Motor neuron (in vitro differentiated cells): Measurements from ENCODE around the gene JPH2. TPM values are rescaled to one million over a fixed set of nuclear protein-coding genes. Genes with fewer than 3 reads are reported as not detected.
"Not testable (repeated sequence)": the region's sequence is repeated elsewhere in the genome, so short reads cannot be mapped to it uniquely, and the experiment has no call there.

Source experiments
- ATAC-seq, 8 experiments: fragments of 200-7000 bp; cut with Tn5 transposase; replicated peaks in 6 of 8; 2 replicates each; pipeline ENCODE4 v1.8.0; 2021; ENCODE audit warnings: mild to moderate bottlenecking in 8 of 8, moderate library complexity in 8 of 8
- H3K27ac ChIP-seq, 2 donors: fragments of 250-450 bp; sonication (Bioruptor Pico); 2 replicates each; pipeline ENCODE4 v1.9.0; 2021; ENCODE audit warnings: antibody characterized with exemption in 2 of 2, mild to moderate bottlenecking in 2 of 2, moderate library complexity in 1 of 2
- H3K4me1 ChIP-seq, 2 donors: fragments of 250-450 bp; sonication (Bioruptor Pico); replicated peaks in 1 of 2; 2 replicates each; pipeline ENCODE4 v1.6.1; 2021; ENCODE audit warnings: antibody characterized with exemption in 2 of 2, mild to moderate bottlenecking in 2 of 2, moderate library complexity in 1 of 2
- H3K4me3 ChIP-seq, 5 donors: fragments of 250-450 bp; sonication (Bioruptor Pico); 2 replicates each; pipeline ENCODE4 v1.9.0; 2021; ENCODE audit warnings: antibody characterized with exemption in 5 of 5, mild to moderate bottlenecking in 5 of 5, moderate library complexity in 4 of 5
- WGBS, 10 experiments: fragments of 450-650 bp; shearing (Covaris generic); methylation state at CpG; one replicate each; pipeline ENCODE4 v1.0.0; 2022; 5-methylcytosine and 5-hydroxymethylcytosine counted together
- in situ Hi-C, 9 experiments: fragments of 400-800 bp; cut with MboI; loops; one replicate each; pipeline ENCODE4 v1.15.0; 2021; ENCODE audit warnings: low sequenced_read_pairs in 9 of 9, low pct_unique_long_range_greater_than_20kb in 2 of 9; ENCODE audit not compliant: unreplicated experiment in 9 of 9
- total RNA-seq, 8 experiments: library from RNA; unstranded; fragments of 300-600 nt; gene quantifications; 2 replicates each; pipeline versions ENCODE4 v1.2.3 to v1.2.4, GENCODE V29; 2022

Gene JPH2
- total RNA-seq = 1 to 10 TPM in 1 of 8 experiments, under 1 TPM in 6, not detected in 1; 0.05 to 2.4 (median 0.28) TPM

GRCh38 chr20:44187054-44187771 is at the start of gene JPH2:
JPH2 (minus strand) TSS chr20:44187188; CDS start chr20:44186705, 483 bp downstream.
- in situ Hi-C loops = no loop called here
- 0 to 67% (median 0%) methylated on average over 1 to 2 of the region's 24 CpGs; no CpG with 5 or more reads in 7 of the 10 experiments for WGBS, 10 experiments
- Histone ChIP-seq H3K27ac (no peak within 1 kb of the TSS), H3K4me3 (peak within 1 kb of the TSS in 1 of 5 donors; percentile 3), H3K4me1 (peaks cover 9 to 13% of the 10 kb centered on the region in 2 donors)
- ATAC-seq = peak; percentile 59 to 78 (median 68)

- no peak overlapping the region for H3K27ac ChIP-seq
- in situ Hi-C loops = no loop called here
- no peak for ATAC-seq
- WGBS, 10 experiments = 80 to 100% (median 92%) methylated on average over 1 to 2 of the region's 2 CpGs; no CpG with 5 or more reads in 3 of the 10 experiments
- no peak overlapping the region for H3K4me3 ChIP-seq
- peaks cover 0 to 7% of the 10 kb centered on the region in 2 donors for H3K4me1 ChIP-seq
Observed at GRCh38 chr20:44235702-44236101, 48.7 kb upstream of the JPH2 start.

DNA sequence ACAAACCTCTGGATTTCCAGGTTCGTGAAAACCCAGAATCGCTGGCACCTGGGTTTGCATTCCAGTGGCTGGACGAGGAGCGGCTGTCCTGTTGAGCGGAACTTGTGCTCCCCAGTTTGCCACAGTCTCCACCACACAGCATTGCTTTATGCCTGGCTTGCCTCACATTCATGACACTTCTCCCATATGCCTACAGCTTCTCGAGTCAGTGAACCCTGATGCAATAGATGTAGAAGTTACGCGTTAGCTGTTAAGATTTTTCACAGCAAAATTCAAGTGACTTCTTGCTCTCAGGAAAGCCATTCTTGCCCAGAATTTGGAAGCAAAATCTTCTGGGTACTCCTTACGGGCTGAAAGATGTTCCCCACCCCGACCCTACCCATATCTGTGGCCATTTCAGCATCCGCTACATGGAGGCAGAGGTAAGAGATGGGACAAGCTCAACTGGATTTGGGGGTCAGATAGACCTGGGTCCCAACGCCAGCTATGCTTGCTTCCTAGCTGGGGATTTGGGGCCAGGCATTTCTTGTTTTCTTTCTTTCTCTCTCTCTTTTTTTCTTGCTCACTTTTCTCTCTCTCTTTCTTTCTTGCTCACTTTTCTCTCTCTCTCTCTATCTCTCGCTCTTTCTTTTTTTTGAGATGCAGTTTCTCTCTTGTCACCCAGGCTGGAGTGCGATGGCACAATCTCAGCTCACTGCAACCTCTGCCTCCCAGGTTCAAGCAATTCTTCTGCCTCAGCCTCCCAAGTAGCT is 47.8 kb upstream of the JPH2 start:
- Histone ChIP-seq H3K4me1 (peaks cover 0 to 7% of the 10 kb centered on the region in 2 donors), H3K27ac (no peak overlapping the region), H3K4me3 (no peak overlapping the region)
- peak in 3 of 8 experiments; percentile 55 to 76 (median 71) for ATAC-seq
- in situ Hi-C loops = no loop called here
- WGBS, 10 experiments = 36 to 100% (median 87%) methylated on average over 1 to 14 of the region's 14 CpGs

DNA sequence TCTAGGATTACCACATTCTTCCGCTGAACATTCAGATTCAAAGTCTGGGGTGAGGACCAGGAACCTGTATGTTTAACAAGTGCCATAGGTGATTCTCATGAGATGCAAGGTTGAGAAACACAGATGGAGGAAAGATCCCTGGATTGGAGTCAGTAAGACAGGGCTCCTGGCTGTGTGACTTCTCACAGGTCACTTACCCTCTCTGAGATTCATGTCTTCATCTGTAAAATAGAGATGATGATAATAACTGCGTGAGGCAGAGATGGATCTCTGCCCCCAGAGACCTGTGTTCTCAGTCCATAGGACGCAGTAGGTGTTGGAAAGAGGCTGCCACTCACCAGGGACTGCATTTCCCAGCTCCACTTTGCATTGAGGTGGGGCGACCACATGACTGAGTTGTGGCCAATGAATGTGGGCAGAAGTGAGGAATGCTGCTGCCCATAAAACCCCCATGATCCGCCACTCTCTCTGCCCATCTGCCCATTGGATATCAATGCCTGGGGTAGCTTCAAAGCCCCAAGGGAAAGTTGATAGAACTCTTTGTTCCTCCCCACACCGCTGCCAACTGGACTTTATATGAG is 46.5 kb upstream of the JPH2 start:
- Histone ChIP-seq H3K4me1 (peaks cover 0 to 7% of the 10 kb centered on the region in 2 donors), H3K27ac (no peak overlapping the region), H3K4me3 (no peak overlapping the region)
- in situ Hi-C loops = no loop called here
- no peak for ATAC-seq
- WGBS, 10 experiments = 47 to 97% (median 73%) methylated on average over 1 to 5 of the region's 6 CpGs; no CpG with 5 or more reads in 2 of the 10 experiments

- in situ Hi-C loops, H3K27ac ChIP-seq, ATAC-seq, H3K4me1 ChIP-seq, H3K4me3 ChIP-seq: not testable (repeated sequence)
- 51 to 100% (median 84%) methylated on average over 1 to 4 of the region's 4 CpGs; no CpG with 5 or more reads in 1 of the 10 experiments for WGBS, 10 experiments
Observed at GRCh38 chr20:44232469-44232856, 45.5 kb upstream of the JPH2 start.

- WGBS, 10 experiments = 57 to 100% (median 70%) methylated on average over 1 to 5 of the region's 10 CpGs; no CpG with 5 or more reads in 1 of the 10 experiments
- no peak overlapping the region for H3K27ac ChIP-seq
- in situ Hi-C loops = no loop called here
- peaks cover 0 to 7% of the 10 kb centered on the region in 2 donors for H3K4me1 ChIP-seq
- H3K4me3 ChIP-seq = no peak overlapping the region
- ATAC-seq = peak in 6 of 8 experiments; percentile 22 to 51 (median 35)
Observed at GRCh38 chr20:44231713-44232468, 44.9 kb upstream of the JPH2 start.

DNA sequence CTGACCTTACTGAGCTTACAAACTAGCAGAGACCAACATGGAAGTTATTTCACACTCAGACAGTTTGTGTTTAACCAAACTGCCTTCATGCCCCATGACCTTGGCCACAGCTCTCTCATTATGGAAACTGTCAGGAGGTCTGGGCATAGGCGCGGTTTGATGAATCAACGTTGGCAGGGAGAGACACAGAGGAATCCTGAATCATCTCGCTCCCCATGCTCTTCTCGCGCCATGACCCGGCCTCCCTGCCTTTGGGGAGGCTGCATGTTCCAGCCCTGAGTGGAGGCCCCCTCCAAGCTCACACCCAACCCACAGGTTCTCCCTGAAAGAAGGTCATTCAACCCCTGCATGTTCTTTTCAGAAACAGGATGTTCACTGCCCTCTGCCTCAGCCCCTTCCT is 44.2 kb upstream of the JPH2 start:
- in situ Hi-C loops = no loop called here
- H3K4me1 ChIP-seq = peaks cover 0 to 7% of the 10 kb centered on the region in 2 donors
- no peak for ATAC-seq
- no peak overlapping the region for H3K4me3 ChIP-seq
- WGBS, 10 experiments = 27 to 100% (median 85%) methylated on average over 1 to 3 of the region's 7 CpGs; no CpG with 5 or more reads in 6 of the 10 experiments
- H3K27ac ChIP-seq = no peak overlapping the region

DNA sequence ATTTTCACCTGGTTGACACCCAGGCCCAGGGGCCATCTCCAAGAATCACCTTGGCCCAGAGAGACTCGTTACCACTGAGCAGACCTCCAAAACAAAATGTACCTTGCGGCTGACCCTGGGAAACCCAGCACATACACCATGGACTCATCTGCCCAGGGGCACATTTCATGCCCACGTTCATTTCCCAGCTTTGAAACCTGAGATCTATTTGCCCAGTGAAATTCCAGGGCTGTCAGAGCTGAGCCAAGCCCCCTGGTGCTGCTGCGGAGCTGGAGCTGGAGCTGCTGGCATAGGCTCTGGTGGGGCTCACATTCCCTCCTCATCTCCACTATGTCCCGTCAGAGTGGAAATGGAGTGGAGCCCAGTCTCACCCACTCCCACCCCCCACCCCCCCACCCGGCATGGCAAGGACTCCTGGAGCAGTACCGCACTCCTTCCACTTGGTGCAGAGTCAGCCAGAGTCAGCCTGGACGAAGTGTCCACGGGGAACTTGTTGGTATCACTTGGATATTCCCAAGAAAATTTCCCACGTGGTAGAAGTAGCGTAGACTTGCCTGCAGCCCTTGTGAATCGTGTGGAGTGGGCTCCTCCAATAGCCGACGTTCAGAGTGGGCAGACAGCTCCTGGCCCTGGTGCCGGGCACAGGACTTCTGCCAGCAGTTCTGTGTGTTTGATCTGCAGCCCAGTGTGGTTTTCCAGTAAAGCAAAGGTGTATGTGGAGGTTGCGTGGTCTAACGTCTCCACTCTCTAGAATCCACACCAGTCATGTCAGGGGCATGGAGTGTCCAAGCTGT is 41.7 kb upstream of the JPH2 start:
- H3K4me3 ChIP-seq = no peak overlapping the region
- in situ Hi-C loops = loop anchor here in 1 of 9 experiments (10.0 kb wide), 1 partner anchor 86 kb away; the partner anchor contains the start of gene FITM2
- 50 to 95% (median 87%) methylated on average over 1 to 7 of the region's 17 CpGs; no CpG with 5 or more reads in 3 of the 10 experiments for WGBS, 10 experiments
- ATAC-seq = peak in 1 of 8 experiments; percentile 42
- H3K27ac ChIP-seq = no peak overlapping the region
- peaks cover 0 to 2% of the 10 kb centered on the region in 2 donors for H3K4me1 ChIP-seq

DNA sequence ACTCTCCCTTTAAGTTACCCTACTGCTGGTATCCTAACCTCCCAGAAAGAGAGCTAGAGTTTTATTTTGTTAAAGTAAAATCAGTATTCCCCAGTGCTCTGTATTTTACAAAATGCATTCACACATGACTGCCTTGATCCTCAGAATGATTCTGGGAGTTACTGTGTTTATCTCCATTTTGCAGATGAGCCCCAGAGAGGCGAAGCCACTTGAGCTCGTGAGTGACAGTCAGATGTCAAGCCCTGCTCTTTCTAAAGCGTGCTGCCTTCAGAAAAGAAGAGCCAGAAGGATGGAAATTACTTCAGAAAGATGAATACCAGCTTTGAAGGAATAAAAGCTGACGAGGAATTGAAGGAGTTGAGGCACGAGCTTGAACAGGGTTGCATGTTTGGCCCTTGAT is 37.6 kb upstream of the JPH2 start:
- Histone ChIP-seq H3K4me1 (no peaks in the 10 kb centered on the region), H3K27ac (no peak overlapping the region), H3K4me3 (no peak overlapping the region)
- 60 to 94% (median 80%) methylated on average over 1 to 5 of the region's 5 CpGs; no CpG with 5 or more reads in 3 of the 10 experiments for WGBS, 10 experiments
- in situ Hi-C loops = loop anchor here in 6 of 9 experiments (10.0 to 25.0 kb wide), 3 partner anchors 88 to 238 kb away; partner anchors contain the start of gene FITM2 (in 4 of the 6)
- no peak for ATAC-seq

DNA sequence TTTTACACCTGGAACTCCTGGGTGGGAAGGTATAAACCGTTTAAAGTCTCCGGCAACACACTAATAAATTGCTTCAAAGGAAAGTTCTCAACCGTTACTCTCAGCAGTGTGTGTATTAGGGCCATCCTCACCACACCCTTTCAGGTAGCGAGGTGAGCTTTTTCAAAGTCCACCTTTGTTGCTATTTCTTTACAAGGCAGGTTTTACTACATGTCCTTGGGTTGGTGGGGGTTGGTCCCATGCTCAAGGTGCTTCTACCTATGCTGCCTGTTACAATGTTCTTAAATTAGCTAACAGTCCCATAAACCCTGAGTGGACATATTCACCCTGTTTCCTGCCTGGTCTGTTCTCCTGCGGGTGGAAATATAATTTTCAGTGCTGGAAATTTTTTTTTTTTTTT is 36.7 kb upstream of the JPH2 start:
- 51 to 94% (median 79%) methylated on average over 2 to 5 of the region's 5 CpGs; no CpG with 5 or more reads in 3 of the 10 experiments for WGBS, 10 experiments
- Histone ChIP-seq H3K4me3 (no peak overlapping the region), H3K4me1 (no peaks in the 10 kb centered on the region), H3K27ac (no peak overlapping the region)
- in situ Hi-C loops = loop anchor here in 6 of 9 experiments (10.0 to 25.0 kb wide), 3 partner anchors 89 to 239 kb away; partner anchors contain the start of gene FITM2 (in 4 of the 6)
- no peak for ATAC-seq

DNA sequence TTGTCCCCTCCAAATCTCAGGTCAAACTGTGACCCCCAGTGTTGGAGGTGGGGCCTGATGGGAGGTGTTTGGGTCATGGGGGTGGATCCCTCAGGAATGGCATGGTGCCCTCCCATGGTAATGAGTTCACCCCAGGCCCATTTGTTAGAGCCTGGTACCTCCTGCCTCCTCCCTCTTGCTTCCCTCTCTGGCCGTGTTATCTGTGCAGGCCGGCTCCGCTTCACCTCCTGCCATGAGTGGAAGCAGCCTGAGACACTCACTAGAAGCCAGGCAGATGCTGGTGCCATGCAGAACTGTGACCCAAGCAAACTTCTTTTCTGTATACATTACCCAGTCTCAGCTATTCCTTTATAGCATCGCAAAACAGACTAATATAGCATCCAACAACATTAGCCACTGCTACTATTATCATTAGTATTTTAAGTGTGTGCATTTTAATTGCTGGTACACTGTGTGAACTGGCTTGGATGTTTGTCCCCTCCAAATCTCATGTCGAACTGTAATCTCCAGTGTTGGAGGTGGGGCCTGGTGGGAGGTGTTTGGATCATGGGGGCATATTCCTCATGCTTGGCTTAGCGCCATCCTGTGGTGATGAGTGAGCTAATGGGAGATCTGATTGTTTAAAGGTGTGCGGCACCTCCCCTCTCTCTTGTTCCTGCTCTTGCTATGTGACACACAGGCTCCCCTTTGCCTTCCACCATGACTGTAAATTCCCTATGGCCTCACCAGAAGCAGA is 35.8 kb upstream of the JPH2 start:
- ATAC-seq = no peak

More for the DNA sequence above, 35.8 kb upstream of the JPH2 start:
- Histone ChIP-seq H3K4me3 (no peak overlapping the region), H3K27ac (no peak overlapping the region), H3K4me1 (no peaks in the 10 kb centered on the region)
- in situ Hi-C loops = loop anchor here in 6 of 9 experiments (10.0 to 25.0 kb wide), 3 partner anchors 90 to 240 kb away; partner anchors contain the start of gene FITM2 (in 4 of the 6)
- WGBS, 10 experiments = 48 to 100% (median 60%) methylated on average over 2 to 7 of the region's 7 CpGs; no CpG with 5 or more reads in 5 of the 10 experiments
